ENCODE data around the gene SLC17A3.

- TF ChIP-seq CTCF (IDR thresholded peaks at IDR 0.05 in 2 of 3, conservative IDR thresholded peaks at IDR 0.05 in 1 of 3; ENCODE audit: control insufficient read depth in 2 of 3, extremely low read depth in 1 of 3, insufficient read depth in 1 of 3, low read depth in 3 of 3, low read length in 3 of 3) (no peak), E2F8 (IDR thresholded peaks at IDR 0.05; ENCODE audit: low read depth, partially characterized antibody) (no peak), POLR2A (IDR thresholded peaks at IDR 0.05; ENCODE audit: low read depth, low read length) (no peak), MTA3 (IDR thresholded peaks at IDR 0.05; ENCODE audit: borderline replicate concordance, low read length) (no peak), POLR2AphosphoS5 (IDR thresholded peaks at IDR 0.05; ENCODE audit: low read length) (no peak), FOXM1 (IDR thresholded peaks at IDR 0.05; ENCODE audit: low read depth, low read length) (no peak), YY1 (IDR thresholded peaks at IDR 0.05; ENCODE audit: low read depth, low read length) (no peak)
- TF ChIP-seq, protein P1, sequence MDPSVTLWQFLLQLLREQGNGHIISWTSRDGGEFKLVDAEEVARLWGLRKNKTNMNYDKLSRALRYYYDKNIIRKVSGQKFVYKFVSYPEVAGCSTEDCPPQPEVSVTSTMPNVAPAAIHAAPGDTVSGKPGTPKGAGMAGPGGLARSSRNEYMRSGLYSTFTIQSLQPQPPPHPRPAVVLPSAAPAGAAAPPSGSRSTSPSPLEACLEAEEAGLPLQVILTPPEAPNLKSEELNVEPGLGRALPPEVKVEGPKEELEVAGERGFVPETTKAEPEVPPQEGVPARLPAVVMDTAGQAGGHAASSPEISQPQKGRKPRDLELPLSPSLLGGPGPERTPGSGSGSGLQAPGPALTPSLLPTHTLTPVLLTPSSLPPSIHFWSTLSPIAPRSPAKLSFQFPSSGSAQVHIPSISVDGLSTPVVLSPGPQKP (IDR thresholded peaks at IDR 0.05; ENCODE audit: low read depth, low read length), result no peak
These were observed 33.5 kb upstream of the SLC17A3 start for GRCh38 chr6:25907475-25908014.
